OCI-LY3 (cell line): ENCODE data around the gene CELF5.

Experiments
- H2AFZ ChIP-seq: fragments of 200-600, 300-600 bp; shearing (Covaris generic); 2 replicates; pipeline ENCODE4 v1.6.0; 2014; ENCODE audit warnings: antibody characterized with exemption, low read depth, low read length
- H3K27ac ChIP-seq: fragments of 200-600, 300-600 bp; sonication (generic); 2 replicates; pipeline ENCODE4 v1.5.1; 2014; ENCODE audit warnings: mild to moderate bottlenecking, low read length, moderate library complexity, mixed read lengths
- H3K27me3 ChIP-seq: fragments of 200-600, 300-600 bp; sonication (generic); 2 replicates; pipeline ENCODE4 v1.6.1; 2014; ENCODE audit warnings: low read depth, low read length, mixed read lengths
- H3K36me3 ChIP-seq: fragments of 200-600, 300-600 bp; sonication (generic); replicated peaks from 2 replicates; pipeline ENCODE3; 2014; ENCODE audit warnings: low read depth, low read length, mixed read lengths
- H3K4me1 ChIP-seq: fragments of 300-600, 200-600 bp; sonication (generic); 2 replicates; pipeline ENCODE4 v1.6.1; 2014; ENCODE audit warnings: low read length, mixed read lengths
- H3K4me2 ChIP-seq: fragments of 200-600, 300-600 bp; sonication (generic); 2 replicates; pipeline ENCODE4 v1.6.1; 2014; ENCODE audit warnings: low read length, mixed read lengths
- H3K4me3 ChIP-seq: fragments of 300-600, 200-600 bp; sonication (generic); 2 replicates; pipeline ENCODE4 v1.5.1; 2014; ENCODE audit warnings: antibody characterized with exemption, mild to moderate bottlenecking, low read length, moderate library complexity
- H3K79me2 ChIP-seq: fragments of 300-600, 200-600 bp; shearing (Covaris generic); 2 replicates; pipeline ENCODE4 v1.6.1; 2014; ENCODE audit warnings: mild to moderate bottlenecking, low read length, mixed read lengths
- H3K9ac ChIP-seq: fragments of 300-600, 200-600 bp; shearing (Covaris generic); 2 replicates; pipeline ENCODE4 v1.6.0; 2014; ENCODE audit warnings: mild to moderate bottlenecking, low read length, moderate library complexity
- H3K9me3 ChIP-seq: fragments of 200-600, 300-600 bp; shearing (Covaris generic); 2 replicates; pipeline ENCODE4 v1.6.1; 2014; ENCODE audit warnings: low read length, mixed read lengths; ENCODE audit not compliant: insufficient read depth
- H4K20me1 ChIP-seq: fragments of 200-600, 300-600 bp; sonication (generic); 2 replicates; pipeline ENCODE4 v1.6.1; 2016; ENCODE audit warnings: low read length, mixed read lengths; ENCODE audit not compliant: insufficient read depth
- CTCF ChIP-seq: fragments of 200-600, 300-600 bp; sonication (generic); IDR thresholded peaks from 2 replicates; pipeline ENCODE4 v1.5.1; 2014; ENCODE audit warnings: antibody characterized with exemption, low read length, low read depth
- EZH2phosphoT487 ChIP-seq: fragments of 200-600 bp; shearing (Covaris generic); IDR thresholded peaks from 2 replicates; pipeline ENCODE4 v1.6.1; 2018; ENCODE audit warnings: antibody characterized with exemption, mixed run types, low read depth

CELF5 gene

GRCh38 chr19:3188627-3189596 is 35.5 kb upstream of the CELF5 start:
- H3K36me3 ChIP-seq = peaks cover 28% of the 10 kb centered on the region
- no peak overlapping the region for H3K27ac ChIP-seq
- H3K9me3 ChIP-seq = no peaks in the 10 kb centered on the region
- peaks cover 61% of the 10 kb centered on the region for H4K20me1 ChIP-seq
- H3K4me3 ChIP-seq = no peak overlapping the region
- H3K27me3 ChIP-seq = no peaks in the 10 kb centered on the region
- H3K4me1 ChIP-seq = peaks cover 16% of the 10 kb centered on the region
- H3K79me2 ChIP-seq = peaks cover 80% of the 10 kb centered on the region
- H3K9ac ChIP-seq = no peak overlapping the region
- no peak overlapping the region for H3K4me2 ChIP-seq
- no peak overlapping the region for H2AFZ ChIP-seq
- TF ChIP-seq CTCF (no peak), EZH2phosphoT487 (no peak)

- H3K4me2 ChIP-seq = no peak overlapping the region
- no peak overlapping the region for H2AFZ ChIP-seq
These were observed 34.6 kb upstream of the CELF5 start for GRCh38 chr19:3189702-3190469.

DNA sequence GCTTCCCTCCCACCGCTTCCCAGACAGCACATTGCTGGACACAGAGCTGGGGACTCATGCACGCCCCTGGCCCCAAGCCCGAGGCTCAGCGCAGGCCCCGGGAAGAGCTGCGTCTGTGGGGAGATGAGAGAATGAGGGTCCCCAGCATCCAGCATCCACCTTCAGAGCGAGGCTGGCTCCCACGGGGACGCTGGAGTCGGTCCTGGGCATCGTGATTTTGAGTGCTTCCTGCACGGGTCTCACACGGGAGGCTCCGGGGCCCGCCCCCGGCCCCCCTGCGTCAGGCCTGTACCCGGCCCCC is 34.0 kb upstream of the CELF5 start:
- H3K27me3 ChIP-seq = no peaks in the 10 kb centered on the region
- H4K20me1 ChIP-seq = peaks cover 66% of the 10 kb centered on the region
- H3K79me2 ChIP-seq = peaks cover 86% of the 10 kb centered on the region
- no peak overlapping the region for H2AFZ ChIP-seq
- no peak overlapping the region for H3K9ac ChIP-seq
- peaks cover 37% of the 10 kb centered on the region for H3K36me3 ChIP-seq
- H3K27ac ChIP-seq = no peak overlapping the region
- H3K4me1 ChIP-seq = peaks cover 10% of the 10 kb centered on the region
- no peak overlapping the region for H3K4me3 ChIP-seq
- H3K9me3 ChIP-seq = no peaks in the 10 kb centered on the region
- H3K4me2 ChIP-seq = no peak overlapping the region
- no peak for TF ChIP-seq EZH2phosphoT487
- no peak for TF ChIP-seq CTCF

More at GRCh38 chr19:3189702-3190469, 34.6 kb upstream of the CELF5 start:
- Histone ChIP-seq H3K79me2 (peaks cover 86% of the 10 kb centered on the region), H3K4me1 (peaks cover 10% of the 10 kb centered on the region), H3K4me3 (no peak overlapping the region), H3K9ac (no peak overlapping the region), H3K27ac (no peak overlapping the region), H3K36me3 (peaks cover 37% of the 10 kb centered on the region), H4K20me1 (peaks cover 66% of the 10 kb centered on the region), H3K9me3 (no peaks in the 10 kb centered on the region), H3K27me3 (no peaks in the 10 kb centered on the region)
- no peak for TF ChIP-seq CTCF
- TF ChIP-seq EZH2phosphoT487 = no peak
